Mammary epithelial cell (primary cell): ENCODE measurements around the gene ZNRD2.
A peak's percentile ranks its signal among the peaks of the same experiment; 100 is the strongest.

Experiments used
- EZH2 ChIP-seq: IDR thresholded peaks from 2 replicates; pipeline ENCODE4 v1.6.1; 2012; ENCODE audit warnings: low read length, inconsistent platforms, borderline replicate concordance
- TF ChIP-seq, protein P1 (sequence below), 2 donors: IDR thresholded peaks in 1 of 2; conservative IDR thresholded peaks in 1 of 2; 2 replicates each; pipeline ENCODE4 v1.5.1; 2011 to 2012; ENCODE audit warnings: inconsistent platforms in 2 of 2, low read length in 2 of 2, mild to moderate bottlenecking in 2 of 2, control low read depth in 1 of 2, low read depth in 1 of 2; ENCODE audit not compliant: insufficient read depth in 1 of 2; ENCODE audit errors: extremely low read depth in 1 of 2

DNA sequence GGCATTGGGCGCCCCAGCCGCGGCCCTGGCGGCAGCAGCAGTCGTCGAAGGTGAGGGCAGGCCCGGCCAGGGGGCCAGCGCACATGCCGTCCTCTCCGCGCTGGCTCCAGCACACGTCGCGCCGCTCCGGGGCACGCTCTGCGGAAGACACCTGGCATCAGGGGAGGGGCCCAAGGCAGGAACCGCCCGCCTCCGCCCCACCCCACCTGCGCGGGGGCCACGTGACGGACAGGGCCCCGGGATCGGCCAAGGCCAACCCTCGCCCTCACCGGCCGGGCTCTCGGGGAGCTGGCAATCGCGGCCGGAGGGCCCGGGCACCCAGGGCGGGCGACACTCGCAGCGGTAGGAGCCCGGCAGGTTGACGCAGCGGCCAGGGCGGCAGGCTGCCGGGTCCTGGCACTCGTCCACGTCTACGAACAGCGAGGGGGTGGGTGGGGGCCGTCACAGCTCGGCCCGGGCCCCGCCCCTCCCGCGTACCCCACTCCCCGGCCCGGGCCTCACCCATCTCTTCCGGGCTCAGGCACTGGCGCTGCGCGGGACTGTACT, 30.5 kb upstream of the ZNRD2 start:
- TF ChIP-seq, protein P1, sequence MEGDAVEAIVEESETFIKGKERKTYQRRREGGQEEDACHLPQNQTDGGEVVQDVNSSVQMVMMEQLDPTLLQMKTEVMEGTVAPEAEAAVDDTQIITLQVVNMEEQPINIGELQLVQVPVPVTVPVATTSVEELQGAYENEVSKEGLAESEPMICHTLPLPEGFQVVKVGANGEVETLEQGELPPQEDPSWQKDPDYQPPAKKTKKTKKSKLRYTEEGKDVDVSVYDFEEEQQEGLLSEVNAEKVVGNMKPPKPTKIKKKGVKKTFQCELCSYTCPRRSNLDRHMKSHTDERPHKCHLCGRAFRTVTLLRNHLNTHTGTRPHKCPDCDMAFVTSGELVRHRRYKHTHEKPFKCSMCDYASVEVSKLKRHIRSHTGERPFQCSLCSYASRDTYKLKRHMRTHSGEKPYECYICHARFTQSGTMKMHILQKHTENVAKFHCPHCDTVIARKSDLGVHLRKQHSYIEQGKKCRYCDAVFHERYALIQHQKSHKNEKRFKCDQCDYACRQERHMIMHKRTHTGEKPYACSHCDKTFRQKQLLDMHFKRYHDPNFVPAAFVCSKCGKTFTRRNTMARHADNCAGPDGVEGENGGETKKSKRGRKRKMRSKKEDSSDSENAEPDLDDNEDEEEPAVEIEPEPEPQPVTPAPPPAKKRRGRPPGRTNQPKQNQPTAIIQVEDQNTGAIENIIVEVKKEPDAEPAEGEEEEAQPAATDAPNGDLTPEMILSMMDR (conservative IDR thresholded peaks at IDR 0.05 in 1 of 2, IDR thresholded peaks at IDR 0.05 in 1 of 2; ENCODE audit: extremely low read depth in 1 of 2, insufficient read depth in 1 of 2, low read depth in 1 of 2, low read length in 2 of 2): peak in 1 of 2 donors; percentile 3
- TF ChIP-seq EZH2: no peak
